Left lung (tissue), 10 donors: ENCODE measurements around the gene NXN. TPM values are rescaled to one million over a fixed set of nuclear protein-coding genes. Genes with fewer than 3 reads are reported as not detected.

Experiments used
- ATAC-seq: fragments of 200-7000 bp; cut with Tn5 transposase; one replicate; pipeline ENCODE4 v1.9.1; 2020; ENCODE audit warnings: moderate library complexity
- DNase-seq, 4 donors: peaks; one replicate each; pipeline ENCODE4 v3.0.0-alpha.2; 2013 to 2020
- H3K27ac ChIP-seq, 2 donors: fragments of 200-600 bp; sonication (generic) in 1 of 2; one replicate each; pipeline versions ENCODE4 v1.5.0 to v1.8.0; 2020 to 2021
- H3K27me3 ChIP-seq, 2 donors: fragments of 200-600 bp; sonication (generic) in 1 of 2; one replicate each; pipeline versions ENCODE4 v1.5.0 to v1.8.0; 2020 to 2021
- H3K36me3 ChIP-seq, 2 donors: fragments of 200-600 bp; sonication (generic) in 1 of 2; one replicate each; pipeline versions ENCODE4 v1.5.0 to v1.8.0; 2020 to 2021
- H3K4me1 ChIP-seq, 2 donors: fragments of 200-600 bp; one replicate each; pipeline ENCODE4 v1.8.0; 2021
- H3K4me3 ChIP-seq, 2 donors: fragments of 200-600 bp; sonication (generic) in 1 of 2; one replicate each; pipeline versions ENCODE4 v1.5.0 to v1.8.0; 2020 to 2021; ENCODE audit warnings: mild to moderate bottlenecking in 1 of 2
- H3K9me3 ChIP-seq, 2 donors: fragments of 200-600 bp; sonication (generic) in 1 of 2; one replicate each; pipeline versions ENCODE4 v1.5.0 to v1.8.0; 2020 to 2021
- intact Hi-C, 2 donors: fragments of 100-400 bp; cut with DNase I; formaldehyde crosslinking; loops; one replicate each; pipeline versions ENCODE4 v1.11.2 to v1.14.2; 2022
- polyA plus RNA-seq, 6 donors: library from polyadenylated mRNA; unstranded; fragments of 120-200 nt; gene quantifications; one replicate each; pipeline ENCODE4 v1.2.1, GENCODE V29; 2013; ENCODE audit not compliant: insufficient read length in 6 of 6
- total RNA-seq, 2 donors: library from RNA; stranded (reverse); fragmentation: NEBNext Ultra II Directional; extraction: Animal tissue kit (Norgen Biotek cat#: 25700); gene quantifications; one replicate each; pipeline ENCODE4 v1.2.1, GENCODE V29; 2021
- TF ChIP-seq, protein P1 (sequence below), 2 donors: fragments of 200-600 bp; sonication (generic) in 1 of 2; IDR thresholded peaks; one replicate each; pipeline versions ENCODE4 v1.5.0 to v1.8.0; 2021; ENCODE audit warnings: antibody characterized with exemption in 2 of 2
- donor health status: DM: no; HTN: yes; CAD: no.
- donor health status: DM: no; HTN: no; CAD: no.

Gene NXN
- total and polyA plus RNA-seq, 8 donors, result 33.8 to 59.1 (median 55.1) TPM

DNA sequence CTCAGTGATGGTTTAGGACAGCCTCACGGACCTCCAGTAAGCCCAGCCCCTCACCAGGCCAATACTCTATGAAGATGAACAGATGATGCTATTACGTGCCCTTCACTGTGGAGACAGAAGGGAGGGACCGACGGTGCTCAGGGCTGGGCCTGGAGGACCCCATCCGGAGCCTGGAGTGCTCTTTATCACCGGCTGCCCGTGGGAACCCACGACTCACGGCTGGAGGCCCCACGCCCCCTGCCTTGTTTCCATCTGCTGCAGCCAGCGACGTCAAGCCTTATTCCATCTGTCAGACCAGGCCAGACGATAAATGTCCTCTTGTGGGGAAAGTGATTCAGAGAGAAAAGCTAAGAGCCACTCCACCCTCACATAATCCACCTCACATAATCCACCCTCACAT is 13.4 kb upstream of the NXN start:
- Histone ChIP-seq H3K27me3 (no peaks in the 10 kb centered on the region), H3K4me3 (no peak overlapping the region), H3K36me3 (no peaks in the 10 kb centered on the region), H3K4me1 (peaks cover 4 to 10% of the 10 kb centered on the region in 2 donors), H3K27ac (no peak overlapping the region), H3K9me3 (peaks cover 0 to 17% of the 10 kb centered on the region in 2 donors)
- intact Hi-C loops, result no loop called here
- DNase-seq (no peak), ATAC-seq (no peak)
- TF ChIP-seq, protein P1, sequence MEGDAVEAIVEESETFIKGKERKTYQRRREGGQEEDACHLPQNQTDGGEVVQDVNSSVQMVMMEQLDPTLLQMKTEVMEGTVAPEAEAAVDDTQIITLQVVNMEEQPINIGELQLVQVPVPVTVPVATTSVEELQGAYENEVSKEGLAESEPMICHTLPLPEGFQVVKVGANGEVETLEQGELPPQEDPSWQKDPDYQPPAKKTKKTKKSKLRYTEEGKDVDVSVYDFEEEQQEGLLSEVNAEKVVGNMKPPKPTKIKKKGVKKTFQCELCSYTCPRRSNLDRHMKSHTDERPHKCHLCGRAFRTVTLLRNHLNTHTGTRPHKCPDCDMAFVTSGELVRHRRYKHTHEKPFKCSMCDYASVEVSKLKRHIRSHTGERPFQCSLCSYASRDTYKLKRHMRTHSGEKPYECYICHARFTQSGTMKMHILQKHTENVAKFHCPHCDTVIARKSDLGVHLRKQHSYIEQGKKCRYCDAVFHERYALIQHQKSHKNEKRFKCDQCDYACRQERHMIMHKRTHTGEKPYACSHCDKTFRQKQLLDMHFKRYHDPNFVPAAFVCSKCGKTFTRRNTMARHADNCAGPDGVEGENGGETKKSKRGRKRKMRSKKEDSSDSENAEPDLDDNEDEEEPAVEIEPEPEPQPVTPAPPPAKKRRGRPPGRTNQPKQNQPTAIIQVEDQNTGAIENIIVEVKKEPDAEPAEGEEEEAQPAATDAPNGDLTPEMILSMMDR (IDR thresholded peaks at IDR 0.05), result no peak

GRCh38 chr17:988561-988960 is 9.0 kb upstream of the NXN start:
- Histone ChIP-seq H3K27ac (no peak overlapping the region), H3K9me3 (peaks cover 0 to 11% of the 10 kb centered on the region in 2 donors), H3K36me3 (no peaks in the 10 kb centered on the region), H3K4me1 (no peaks in the 10 kb centered on the region), H3K4me3 (no peak overlapping the region), H3K27me3 (no peaks in the 10 kb centered on the region)
- TF ChIP-seq, protein P1 (IDR thresholded peaks at IDR 0.05), result no peak
- ATAC-seq (no peak), DNase-seq (no peak)
- intact Hi-C loops, result no loop called here

DNA sequence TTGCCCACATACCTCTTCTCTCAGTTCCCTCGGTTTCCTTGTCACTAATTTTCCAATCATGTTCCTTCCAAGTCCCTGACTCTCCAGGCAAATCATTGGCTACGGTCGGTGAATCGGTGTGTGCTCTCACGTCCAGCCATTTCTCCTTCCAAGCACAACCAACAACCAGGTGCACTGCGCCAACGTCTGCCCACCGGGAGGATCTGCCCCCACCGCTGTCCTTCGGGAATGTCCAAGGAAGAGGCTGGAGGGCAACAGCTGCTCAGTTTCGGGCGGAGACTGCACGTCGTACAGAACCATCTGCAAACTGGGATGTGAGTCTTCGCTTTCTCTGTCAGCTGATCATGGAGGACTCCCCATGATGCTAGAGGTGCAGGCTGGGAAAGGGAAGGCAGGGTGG is 8.4 kb upstream of the NXN start:
- TF ChIP-seq, protein P1 (IDR thresholded peaks at IDR 0.05), result no peak
- H3K36me3 ChIP-seq, result no peaks in the 10 kb centered on the region
- ATAC-seq (no peak), DNase-seq (peak in 1 of 4 donors; percentile 51)
- intact Hi-C loops, result no loop called here
- peaks cover 0 to 9% of the 10 kb centered on the region in 2 donors for H3K9me3 ChIP-seq
- no peaks in the 10 kb centered on the region for H3K4me1 ChIP-seq
- no peak overlapping the region for H3K27ac ChIP-seq
- H3K4me3 ChIP-seq, result no peak overlapping the region
- H3K27me3 ChIP-seq, result no peaks in the 10 kb centered on the region

DNA sequence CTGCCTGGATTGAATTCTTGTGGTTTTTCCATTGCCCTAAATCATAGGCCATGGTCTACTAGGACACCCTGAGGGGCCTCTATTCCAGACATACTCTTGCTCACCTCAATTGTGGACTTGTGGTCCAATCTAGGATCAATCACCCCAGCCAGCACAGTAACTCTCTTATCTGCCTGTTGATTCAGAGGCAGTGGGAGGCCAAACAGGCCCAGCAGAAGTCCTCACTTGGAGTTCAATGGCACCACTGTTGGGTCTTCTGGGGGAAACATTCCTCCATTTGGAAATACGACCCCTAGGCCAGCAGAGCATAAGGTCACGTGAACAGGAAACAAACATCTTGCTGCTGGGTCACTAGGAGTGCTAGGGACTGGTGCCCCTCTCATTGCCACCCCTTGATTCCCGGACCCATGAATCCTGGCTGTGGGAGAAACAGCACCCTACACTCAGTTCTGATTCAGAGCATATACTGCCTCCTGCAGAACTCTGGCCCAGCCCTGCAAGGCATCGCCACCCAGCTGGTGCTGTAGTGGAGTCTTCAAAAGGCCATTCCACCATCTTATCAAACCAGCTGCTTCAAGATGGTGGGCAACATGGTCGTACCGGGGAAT is 6.8 kb upstream of the NXN start:
- Histone ChIP-seq H3K36me3 (no peaks in the 10 kb centered on the region), H3K27me3 (no peaks in the 10 kb centered on the region), H3K27ac (no peak overlapping the region), H3K4me3 (no peak overlapping the region), H3K9me3 (no peaks in the 10 kb centered on the region), H3K4me1 (no peaks in the 10 kb centered on the region)
- no peak for DNase-seq
- TF ChIP-seq, protein P1 (IDR thresholded peaks at IDR 0.05), result no peak
- intact Hi-C loops, result no loop called here
- ATAC-seq, result no peak

DNA sequence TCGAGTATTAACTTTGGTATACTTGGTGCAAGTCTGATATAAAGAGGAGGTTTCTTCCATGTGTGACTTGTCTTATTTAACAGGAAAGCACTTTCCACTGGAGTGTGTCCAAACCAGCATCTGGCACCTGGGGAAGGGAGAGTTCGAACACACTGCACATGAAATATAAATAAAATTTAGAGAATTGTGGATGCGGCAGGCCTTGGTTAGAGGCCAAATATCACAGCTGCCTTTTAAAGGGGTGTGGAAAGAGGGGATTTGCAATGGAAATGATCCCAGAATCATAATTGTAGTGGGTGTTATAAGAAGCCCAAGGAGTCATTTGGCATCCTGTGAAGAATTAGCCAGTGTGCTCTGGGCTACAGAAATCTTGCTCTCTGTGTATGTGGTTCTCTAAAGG is 4.3 kb upstream of the NXN start:
- ATAC-seq (no peak), DNase-seq (no peak)
- Histone ChIP-seq H3K4me1 (peaks cover 3 to 14% of the 10 kb centered on the region in 2 donors), H3K27me3 (no peaks in the 10 kb centered on the region), H3K4me3 (no peak overlapping the region), H3K9me3 (no peaks in the 10 kb centered on the region), H3K36me3 (no peaks in the 10 kb centered on the region), H3K27ac (no peak overlapping the region)
- intact Hi-C loops, result no loop called here
- TF ChIP-seq, protein P1 (IDR thresholded peaks at IDR 0.05), result no peak
